Pulmonary artery endothelial cell (primary cell): ENCODE measurements around the gene MAPK8IP3. TPM values are rescaled to one million over a fixed set of nuclear protein-coding genes. Genes with fewer than 3 reads are reported as not detected.

Source experiments
- DNase-seq: peaks from one replicate; pipeline ENCODE4 v3.0.0-alpha.2; 2011; ENCODE audit warnings: low read depth, low spot score
- total RNA-seq: library from RNA; depleted of rRNA; stranded (reverse); fragments of >200 nt; gene quantifications from 2 replicates; pipeline ENCODE4 v1.2.3, GENCODE V29; 2014

MAPK8IP3 gene
- total RNA-seq, 1 donor from 2014 or later, result 31.2 TPM

DNA sequence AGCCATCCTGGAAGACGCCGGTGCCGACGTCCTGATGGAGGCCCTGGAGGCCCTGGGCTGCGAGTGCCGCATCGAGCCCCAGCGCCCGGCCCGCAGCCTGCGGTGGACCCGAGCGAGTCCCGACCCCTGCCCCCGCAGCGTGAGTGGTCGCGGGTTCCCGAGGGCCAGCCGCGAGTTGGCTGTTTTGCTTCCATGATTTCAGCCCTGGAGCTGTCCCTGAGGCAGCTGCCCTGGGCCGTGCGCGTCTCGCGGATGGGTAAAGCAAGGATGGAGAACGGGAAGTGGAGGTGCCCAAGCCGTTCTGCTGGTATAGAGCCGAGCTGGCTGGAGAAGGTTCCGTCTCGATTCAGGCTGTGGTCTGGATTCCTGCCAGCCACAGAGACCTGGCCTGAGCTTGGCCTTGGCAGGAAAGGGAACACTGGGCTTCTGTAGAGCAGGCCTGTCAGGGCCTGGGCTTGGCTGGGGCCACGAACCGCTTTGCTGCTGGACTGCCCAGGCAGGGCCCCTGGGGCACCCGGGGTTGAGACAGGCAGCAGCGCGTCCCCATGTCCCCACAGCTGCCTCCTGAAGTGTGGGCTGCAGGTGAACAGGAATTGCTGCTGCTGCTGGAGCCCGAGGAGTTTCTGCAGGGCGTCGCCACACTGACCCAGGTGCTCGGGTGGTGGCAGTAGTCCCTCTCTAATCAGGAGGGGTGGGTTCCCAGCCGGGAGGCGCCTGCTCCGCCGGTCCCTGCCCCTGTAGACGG lies 67.9 kb downstream of the MAPK8IP3 start:
- no peak for DNase-seq

DNA sequence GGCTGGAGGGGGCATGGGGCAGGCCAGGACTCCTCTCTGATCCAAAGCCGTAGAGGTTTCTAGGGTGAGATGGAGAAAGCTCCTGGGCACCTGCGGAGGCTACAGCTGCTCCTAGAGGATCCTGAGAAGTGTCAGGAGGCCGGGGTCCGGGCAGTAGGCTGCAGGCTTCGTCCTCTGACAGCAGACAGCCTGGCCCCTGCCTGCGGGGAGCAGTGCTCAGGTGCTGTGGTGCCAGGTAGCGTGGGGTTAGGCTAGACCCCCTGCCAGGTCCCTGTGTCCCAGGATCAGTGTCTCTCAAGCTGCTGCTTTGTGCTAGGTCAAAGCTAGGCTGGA lies 68.4 kb downstream of the MAPK8IP3 start:
- DNase-seq, result no peak

DNA sequence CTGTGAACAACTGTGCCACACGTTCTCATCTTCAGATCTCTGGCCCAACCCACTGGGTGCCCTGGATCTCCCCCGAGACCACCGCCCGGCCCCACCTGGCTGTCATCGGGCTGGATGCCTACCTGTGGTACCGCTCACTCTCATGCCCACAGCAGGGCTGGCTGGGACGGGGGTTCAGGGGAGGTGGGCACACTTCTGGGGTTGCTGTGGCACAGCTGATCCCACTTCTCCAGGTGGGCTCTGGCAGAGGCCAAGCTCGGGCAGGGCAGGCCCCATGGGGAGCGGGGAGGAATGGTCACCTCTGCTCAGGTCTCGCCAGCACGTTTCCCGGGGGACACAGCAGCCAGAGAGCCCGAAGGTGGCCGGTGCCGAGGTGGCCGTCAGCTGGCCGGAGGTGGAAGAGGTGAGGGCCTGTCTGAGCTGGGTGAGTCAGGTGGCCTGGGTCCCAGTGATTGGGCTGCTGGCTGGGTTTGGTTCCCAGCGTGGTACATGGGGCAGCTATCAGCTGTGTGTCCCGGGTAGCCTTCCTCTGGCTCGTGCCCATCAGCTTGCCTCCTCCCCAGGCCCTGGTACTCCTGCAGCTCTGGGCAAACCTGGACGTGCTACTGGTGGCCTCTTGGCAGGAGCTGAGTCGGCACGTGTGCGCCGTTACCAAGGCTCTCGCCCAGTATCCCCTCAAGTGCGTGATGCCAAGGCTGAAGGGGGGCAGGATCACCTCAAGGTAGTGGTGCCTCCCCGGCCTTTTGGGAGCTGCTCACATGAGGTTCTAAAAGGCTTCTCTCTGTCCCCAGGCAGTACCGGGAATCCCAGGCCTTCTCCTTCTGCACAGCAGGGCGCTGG lies 69.2 kb downstream of the MAPK8IP3 start:
- no peak for DNase-seq

DNA sequence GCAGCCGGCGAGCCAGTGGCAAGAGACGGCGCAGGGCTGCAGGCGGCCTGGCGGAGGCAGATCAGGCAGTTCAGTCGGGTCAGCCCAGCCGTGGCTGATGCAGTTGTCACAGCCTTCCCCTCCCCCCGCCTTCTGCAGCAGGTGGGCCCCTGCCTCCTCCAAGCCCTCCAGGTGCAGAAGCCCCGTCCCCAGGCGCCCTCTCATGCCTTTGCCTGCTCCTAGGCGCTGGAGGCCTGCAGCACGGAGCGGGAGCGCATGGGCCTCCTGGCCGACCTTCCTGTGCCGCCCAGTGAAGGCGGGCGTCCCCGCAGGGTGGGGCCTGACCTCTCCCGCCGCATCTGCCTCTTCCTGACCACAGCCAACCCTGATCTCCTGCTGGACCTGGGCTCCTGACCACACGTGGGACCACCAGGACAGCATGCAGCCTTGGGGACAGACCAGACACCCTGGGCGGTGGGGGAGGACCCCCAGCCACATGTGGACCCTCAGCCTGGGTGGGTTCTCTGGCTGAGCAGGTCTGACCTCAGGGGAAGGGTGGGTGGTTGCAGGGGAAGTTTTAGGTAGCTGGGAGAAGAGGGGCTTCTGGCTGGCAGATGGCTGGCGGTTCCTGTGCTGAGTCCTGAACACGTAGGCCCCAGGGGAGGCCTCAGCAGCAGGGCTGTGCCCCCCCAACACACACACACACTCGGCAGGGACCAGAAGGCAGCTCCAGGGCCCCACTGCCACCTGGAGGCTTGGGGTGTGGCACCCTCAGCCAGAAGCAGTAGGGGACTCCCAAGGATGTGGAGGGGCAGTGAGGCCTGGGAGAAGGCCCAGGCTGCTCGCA lies 70.1 kb downstream of the MAPK8IP3 start:
- no peak for DNase-seq

DNA sequence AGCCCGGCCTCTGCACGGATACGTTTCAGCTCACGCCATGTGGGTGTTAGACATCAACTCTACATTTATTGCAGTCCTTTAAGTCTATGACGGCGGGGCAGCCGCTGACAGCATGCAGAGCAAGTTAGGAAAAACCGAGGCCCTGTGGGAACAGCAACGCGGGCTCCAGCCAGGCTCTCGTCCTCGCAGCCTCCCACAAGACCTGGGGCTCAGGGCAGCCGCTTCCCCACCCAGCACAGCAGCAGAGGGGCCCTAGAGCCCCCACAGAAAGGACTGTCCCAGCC lies 70.6 kb downstream of the MAPK8IP3 start:
- no peak for DNase-seq

DNA sequence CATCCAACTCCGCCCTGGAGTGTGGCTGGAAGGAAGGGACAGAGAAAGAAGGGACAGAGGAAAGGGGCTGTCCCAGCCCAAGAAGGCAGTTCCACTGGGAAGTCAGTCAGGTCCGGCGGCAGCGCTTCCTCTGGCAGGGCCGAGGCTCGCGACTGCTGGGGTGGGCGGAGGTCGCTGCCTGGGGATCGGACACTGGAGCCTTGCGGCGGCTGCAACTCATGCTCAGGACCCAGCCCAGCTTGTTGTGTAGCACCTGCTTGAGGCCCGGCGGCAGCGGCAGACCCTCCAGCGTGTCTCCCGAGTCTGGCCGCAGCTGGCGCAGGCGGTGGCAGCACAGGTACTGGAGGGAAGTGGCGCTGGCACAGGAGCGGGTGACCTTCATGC lies 71.0 kb downstream of the MAPK8IP3 start:
- no peak for DNase-seq

DNA sequence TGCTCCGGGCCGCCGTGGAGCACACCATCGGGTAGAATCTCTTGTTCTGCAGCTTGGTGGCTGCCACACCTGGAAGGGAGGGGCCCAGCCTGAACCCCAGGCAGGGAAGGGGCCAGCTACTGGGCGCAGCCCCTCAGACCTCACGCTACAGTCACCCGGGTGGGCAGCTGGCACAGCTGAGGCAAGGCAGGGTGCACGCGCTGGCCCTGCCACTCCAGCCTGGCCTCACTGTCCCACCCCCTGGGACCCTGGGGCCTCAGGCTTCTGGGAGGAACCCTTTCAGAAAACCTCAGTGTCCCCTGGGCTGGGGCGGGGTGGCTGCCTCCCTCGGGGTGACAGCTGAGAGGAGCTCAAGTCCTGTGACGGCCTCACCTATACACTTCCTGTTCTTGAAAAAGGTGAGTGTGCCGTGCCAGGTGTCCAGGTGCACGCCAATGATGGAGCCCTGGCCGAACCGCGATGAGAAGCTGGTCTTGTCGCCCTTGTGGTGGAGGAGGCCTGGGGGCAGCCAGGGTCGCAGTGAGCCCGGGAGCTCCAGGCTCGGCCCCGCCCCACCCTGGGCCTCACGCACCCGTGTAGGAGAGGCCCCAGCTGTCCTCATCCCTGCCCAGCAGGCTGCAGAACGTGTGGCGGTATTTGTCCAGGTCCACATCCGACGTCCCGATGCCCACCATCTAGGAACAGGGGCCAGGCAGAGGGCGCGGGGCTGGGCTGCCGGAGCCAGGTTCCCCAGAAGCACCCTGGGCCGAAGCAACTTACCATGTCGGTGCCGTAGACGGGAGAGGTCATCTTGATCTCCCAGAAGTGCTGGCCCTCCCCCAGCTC lies 71.6 kb downstream of the MAPK8IP3 start:
- DNase-seq, result no peak

DNA sequence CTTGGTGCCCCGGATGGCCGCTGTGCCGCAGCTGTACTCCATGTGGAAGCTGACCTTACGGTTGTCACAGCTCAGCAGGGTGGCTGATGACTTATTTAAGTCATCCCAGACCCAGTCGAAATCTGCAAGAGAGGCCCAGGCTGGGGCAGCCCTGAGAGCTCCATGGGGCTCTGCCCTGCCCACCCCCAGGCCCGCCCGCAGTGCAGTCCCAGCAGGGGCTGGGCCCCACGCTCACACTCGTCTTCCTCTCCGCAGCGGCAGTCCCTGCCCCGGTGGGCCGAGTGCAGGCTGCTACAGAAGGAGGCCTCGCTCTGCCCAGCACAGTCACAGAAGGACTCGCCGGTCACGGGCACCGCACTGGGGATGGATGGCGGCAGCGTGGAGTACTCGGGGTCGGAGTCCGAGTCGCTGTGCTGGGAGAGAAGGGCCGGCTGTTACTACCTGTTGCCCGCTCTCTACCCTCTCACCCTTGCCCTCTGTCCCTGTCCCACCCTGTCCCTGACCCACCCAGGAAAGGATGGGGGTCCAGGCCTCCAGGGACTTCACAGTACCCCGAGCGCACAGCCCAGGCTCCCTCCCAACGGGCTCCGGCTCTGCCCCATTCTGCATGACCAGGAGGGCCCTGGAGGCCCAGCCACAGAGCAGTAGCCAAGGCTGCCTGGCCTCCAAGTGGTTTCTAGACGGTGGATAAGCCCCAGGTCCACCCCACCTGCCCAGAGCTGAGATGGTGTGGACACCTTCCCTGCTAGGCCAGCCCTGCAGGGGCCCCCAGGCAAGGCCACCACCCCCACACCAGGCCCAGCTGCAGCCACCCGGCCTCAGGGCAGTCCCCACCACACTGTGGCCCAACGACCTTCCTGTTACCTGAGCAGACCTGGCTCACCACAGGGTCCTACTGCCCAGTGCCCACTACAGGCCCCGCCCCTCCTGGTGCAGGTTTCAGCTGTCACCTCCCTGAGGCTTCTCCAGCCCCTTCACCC lies 72.5 kb downstream of the MAPK8IP3 start:
- no peak for DNase-seq

DNA sequence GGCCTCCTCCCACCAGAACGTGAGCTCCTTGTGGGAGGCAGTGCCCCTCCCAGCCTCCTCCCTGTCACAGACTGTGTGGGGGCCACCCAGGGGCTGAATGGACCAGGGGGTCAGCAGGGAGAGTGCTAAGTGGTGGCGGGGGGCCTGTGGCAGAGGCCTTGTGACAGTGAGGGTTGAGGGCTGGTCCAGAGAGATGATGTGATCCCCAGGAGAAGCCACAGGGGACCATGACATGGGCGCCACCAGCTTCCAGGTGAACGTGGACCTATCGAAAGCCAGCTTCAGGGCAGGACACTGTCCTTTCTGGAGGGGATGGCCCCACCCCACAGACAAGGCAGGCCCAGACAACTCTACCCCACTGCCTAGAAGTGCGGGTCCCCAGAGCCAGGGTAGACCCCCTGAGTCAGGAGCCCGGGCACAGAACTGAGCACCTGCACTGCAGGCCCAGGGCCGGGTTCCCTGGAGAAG lies 73.3 kb downstream of the MAPK8IP3 start:
- no peak for DNase-seq

DNA sequence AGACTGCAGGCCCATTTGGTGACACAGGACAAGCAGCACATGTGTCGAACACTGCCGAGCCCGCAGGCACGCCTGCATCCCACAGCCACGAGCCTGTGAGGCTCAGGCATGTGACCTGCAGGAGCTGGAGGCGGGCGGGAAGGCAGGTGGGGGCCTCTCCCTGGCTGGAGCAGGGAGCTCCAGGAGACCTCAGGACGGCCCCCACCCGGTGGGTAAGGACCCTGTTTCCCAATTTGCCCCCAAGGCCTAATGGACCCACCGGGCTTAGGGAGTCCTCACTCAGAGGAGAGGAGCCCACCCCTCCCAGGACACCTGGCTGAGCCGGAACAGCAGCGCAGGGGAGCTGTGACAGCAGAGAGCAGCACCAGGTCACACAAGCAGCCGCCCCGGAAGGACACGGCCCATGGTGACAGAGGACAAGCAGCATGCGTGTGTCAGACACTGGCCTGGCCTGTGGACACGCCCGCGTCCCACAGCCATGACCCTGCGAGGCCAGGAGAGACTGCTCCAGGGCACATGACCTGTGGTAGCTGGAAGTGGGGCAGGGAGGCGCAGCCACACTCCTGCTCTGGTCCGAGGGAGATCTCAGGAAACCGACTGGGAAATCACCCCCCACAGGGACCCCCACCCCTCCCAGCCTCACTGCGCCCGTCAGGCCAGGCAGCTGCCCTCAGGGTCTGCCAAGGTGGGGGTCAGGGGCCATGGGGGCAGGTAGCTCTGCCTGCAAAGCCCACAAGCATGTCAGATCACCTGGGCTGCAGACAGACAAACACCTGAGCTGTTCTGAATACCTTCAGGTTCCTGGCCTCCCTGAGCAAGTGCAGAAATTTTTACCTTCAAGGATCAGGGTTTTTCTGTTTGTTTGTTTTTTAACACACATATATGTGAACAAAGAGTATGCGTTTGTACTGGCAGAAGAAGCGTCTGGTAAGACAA lies 74.0 kb downstream of the MAPK8IP3 start:
- DNase-seq, result no peak

DNA sequence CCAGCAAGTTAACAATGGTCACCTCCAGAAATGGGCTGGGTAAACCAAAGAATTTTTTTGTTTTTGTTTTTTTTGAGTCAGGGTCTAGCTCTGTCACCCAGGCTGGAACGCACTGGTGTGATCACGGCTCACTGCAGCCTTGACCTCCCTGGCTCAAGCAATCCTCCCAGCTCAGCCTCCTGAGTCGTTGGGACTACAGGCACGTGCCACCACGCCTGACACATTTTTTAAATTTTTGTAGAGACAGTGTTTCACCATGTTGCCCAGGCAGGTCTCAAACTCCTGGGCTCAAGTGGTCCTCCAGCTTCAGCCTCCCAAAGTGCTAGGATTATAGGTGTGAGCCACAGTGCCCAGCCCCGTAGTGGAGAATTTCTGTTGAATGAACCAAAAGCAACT lies 74.7 kb downstream of the MAPK8IP3 start:
- DNase-seq, result no peak

DNA sequence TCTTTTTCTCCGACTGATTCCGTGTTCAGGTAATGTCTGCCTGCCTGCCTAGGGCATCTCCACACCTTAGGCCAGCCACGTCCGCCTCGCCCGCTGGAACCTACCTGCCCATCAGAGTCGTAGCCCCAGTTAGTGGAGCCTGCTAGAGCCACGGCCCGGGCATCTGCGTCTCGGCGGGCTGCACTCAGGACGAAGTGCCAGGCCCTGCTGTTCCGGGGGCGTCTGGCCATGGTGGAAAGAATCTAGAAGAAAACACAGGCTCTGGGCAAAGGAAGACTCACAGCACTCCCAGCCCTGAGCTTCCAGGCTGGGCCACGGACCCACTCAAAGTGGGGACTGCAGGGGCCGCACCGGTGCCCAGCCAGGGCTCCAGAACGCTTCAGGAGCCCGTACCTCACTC lies 75.3 kb downstream of the MAPK8IP3 start:
- DNase-seq, result no peak

DNA sequence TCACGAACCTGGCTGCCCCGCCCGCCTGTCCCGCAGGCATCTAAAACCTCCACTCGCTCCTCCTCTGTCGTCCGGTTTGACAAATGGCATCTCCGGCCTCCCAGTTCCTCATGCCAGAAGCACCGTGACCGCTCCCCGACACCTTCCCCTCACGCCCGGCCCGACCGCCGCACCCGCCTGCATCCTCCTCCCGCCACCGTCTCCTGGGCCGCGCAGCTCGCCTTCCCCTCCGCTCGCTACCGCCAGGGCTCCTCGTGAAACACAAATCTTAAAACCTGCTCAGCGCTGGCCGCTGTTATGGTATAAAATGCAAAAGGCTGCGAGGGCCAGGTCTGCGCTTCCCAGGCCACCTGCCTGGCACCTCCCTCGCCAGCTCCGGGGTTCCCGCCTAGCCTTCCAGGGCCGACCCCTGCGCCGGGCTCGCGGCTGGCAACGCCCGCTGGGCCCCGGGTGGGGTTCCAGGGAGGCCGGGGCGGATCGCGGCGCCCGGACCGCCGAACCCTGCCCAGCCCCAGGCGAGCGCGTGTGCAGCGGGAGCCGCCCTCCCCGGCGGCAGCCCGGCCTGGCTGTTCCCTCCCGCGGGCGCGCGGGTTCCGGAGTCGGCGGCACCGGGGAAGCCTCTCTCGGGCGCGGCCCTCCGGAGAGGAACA lies 75.9 kb downstream of the MAPK8IP3 start:
- DNase-seq, result no peak

DNA sequence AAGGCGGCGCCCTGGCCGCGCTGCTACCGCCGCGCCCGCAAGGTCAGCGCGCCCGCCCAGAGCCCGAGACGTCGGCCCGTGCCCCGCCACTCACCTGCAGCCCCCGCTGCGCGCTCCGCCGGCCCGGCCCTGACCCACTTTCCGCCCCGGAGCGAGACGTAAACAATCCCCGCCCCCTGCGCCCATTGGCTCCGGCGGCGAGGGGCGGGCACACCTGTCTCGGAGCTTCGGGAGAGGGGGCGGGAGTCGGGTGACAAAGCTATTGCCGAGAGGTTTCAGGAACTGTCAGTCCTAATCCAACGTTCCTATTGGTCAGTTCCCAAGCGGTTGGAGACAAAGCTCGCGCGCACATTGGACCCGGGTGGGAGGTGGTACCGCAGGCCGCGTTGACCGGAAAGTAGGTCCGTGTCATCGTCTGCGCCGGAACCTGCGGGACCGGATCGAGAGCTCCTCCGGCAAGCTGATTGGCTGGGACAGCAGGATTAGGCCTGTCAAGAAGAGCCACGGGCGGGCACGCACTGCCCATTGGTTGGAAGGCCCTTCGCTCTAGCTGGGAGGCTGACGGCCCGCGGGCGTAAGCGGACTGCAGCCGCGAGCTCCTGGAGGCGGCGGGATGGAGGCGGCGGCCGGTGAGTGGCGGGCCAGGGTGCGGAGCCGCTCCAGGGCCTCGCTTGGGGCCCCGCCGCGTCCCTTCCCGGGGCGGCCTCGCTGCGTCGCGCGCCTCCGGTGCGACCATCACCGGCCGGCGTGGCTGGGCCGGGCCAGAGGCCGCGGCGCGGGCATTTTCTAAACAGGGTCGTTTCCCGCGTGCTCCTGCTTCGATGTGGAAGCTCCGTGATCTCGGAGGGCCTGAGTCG lies 76.6 kb downstream of the MAPK8IP3 start, which contains the start of the genes NUBP2 and SPSB3:
Gene NUBP2 (plus strand): TSS at position 553 of the 857 bp plus-strand sequence. CDS start 61 bp downstream, at position 614.
Gene SPSB3 (minus strand): TSS at position 164 of the 857 bp plus-strand sequence. CDS start 1,088 bp downstream, outside the sequence.
- DNase-seq, result peak; percentile 100

DNA sequence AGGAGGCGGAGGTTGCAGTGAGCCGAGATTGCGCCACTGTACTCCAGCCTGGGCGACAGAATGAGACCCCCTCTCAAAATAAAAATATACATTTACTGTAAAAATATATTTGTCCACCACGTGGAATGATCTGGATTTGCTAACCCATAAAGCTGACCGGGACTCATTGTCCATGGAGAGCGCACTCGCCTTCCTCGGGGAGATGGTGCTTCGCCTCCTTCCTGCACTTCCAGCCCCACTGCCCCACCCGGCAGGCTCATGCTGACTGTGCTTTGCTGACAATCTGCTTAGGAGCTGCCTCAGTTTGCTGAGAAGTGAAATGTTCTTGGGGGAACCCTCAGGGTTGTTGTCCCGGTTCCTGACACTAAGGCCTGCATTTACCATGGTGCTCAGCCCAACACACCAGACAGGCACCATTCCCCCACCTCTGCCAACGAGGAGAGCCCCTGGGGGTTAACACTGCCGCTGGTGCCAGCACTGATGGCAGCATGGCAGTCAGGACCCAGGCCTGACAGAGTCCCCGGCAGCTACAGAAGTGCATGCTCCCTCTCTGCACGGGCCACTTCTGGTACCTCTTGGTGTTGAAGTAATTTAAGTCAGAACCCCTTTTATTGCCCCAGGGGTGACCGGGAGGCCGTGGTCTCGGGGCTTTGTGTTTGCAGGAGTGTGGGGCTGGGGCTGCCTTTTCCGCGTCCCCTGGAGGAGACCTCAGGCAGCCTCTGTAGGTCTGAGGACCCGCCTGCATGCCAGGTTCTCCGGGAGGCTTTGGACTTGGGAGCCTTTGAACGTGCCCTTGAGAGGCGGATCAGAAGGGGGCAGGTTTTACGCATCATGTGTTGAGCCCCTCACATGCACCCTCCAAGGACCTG lies 79.2 kb downstream of the MAPK8IP3 start:
- no peak for DNase-seq

DNA sequence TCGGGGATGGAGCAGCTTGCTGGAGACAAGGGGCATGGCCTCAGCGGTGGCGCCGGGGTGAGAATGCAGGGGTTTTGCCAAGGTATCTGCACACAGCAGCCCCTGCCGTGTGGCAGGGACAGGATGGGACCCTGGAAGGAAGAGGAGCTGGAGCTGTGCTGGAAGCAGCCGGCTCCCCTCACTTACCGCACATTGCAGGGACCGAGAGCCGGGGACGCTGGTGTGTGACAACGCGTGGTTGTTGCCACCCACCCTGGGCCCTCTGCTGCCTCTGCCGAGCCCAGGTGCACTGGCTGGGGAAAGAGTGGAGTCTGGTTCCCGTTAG lies 79.8 kb downstream of the MAPK8IP3 start:
- DNase-seq, result no peak
